GM20000 (cell line): Measurements from ENCODE around the gene TRIO.

Experiments used
- DNase-seq: peaks from one replicate; pipeline ENCODE4 v3.0.0; 2012; ENCODE audit warnings: low spot score
- CTCF ChIP-seq: IDR thresholded peaks from 2 replicates; pipeline ENCODE4 v1.5.1; 2012; ENCODE audit warnings: mild to moderate bottlenecking, control low read depth; ENCODE audit errors: extremely low read depth, missing control alignments

TRIO gene

DNA sequence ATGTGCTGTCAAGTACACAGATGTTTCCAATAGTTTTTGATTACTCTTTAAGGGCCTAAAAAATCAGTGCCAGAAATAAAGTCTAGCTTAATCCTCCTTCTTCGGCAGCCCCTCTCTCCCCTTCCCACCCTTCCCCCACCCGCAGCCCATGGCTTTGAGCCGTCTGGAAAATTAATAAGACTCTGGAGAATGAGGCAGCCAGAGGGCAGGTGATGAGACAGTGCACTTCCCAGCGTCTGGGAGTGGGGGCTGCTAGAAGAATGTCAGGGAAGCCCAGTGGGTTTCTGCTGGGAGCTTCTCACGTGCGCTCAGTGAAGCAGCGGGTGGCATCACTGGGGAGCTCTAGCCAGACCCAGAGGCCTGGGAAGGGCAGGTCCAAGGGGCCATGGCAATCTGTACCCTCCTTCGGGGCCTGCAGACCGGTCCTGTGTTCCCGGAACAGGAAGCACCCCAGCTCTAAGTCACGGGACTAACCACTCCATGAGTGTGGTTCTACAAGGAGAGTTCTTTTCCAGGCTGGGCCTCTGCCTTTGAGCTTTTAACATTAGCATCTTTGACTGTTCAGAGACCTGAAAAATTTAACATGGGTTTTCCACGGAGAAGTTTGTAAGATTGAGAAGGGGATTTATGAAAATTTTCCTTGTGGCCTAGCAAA, 273.6 kb downstream of the TRIO start:
- no peak for TF ChIP-seq CTCF

DNA sequence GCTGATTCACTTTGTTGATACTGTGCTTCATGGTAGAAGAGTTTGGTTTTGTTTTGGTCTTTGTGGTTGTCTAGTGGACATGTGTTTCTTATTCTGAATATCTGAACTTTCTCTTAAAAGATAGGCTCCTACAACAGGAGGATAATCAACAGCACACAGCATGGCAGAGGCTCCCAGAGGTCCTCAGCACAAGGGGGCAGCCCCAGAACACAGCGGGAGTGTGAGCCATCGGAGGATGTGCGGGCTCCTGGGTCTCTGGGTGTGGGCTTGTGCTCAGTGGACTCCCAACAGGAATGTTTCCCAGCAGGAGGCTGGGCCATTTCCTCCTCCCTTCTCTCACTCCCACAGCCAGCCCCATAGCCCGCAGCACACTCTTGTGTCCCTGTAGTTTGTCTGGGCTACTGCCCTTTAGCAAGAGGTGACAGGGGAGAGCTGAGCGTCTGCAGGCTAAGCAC, 274.2 kb downstream of the TRIO start:
- TF ChIP-seq CTCF, result no peak
- no peak for DNase-seq

More for the DNA sequence above, 273.6 kb downstream of the TRIO start:
- no peak for DNase-seq

DNA sequence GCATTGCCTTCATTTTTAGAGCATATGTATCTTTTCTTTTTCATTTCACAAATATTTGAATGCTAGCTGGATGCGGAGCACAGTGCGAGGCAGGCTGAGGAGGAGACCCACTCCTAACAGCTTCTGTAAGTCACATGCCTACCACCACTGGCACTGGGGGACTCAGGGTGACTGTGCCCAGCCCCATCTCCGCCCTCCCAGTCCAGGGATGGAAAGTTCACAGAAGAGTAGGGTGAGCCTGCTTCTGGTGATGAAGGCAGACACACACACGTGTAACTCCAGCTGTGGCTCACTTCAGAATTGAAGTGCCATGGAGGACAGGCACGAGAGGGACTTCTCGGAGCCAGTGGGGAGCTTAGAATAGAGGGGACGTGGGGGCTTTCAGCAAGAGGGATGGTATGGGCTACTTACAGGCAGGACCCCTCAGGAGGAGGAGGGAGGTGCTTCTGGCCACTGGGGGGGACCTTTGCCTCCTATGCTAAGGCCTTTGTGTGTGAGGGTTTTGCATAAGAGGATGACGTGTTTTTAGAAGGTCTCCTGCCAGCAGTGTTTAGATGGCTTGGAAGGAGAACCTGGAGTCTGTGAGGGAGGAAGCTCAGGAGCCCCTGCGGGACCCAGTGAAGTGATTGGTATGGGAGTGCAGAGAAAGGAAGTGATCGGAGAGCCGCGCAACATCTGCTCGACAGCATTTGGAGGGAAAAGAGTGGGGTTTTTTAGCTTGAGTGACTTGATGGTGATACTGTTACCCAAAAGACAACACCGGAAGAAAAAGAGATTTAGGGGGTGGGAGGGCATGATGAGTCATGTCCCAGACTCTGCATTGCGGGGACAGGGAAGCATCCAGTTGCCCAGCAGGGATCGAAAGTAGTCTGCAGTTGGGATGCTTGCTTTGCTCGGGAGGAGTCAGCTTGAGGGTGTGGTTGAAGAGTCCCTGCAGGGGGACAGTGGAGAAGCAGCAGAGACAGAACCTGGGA, 274.9 kb downstream of the TRIO start:
- no peak for DNase-seq
- TF ChIP-seq CTCF, result no peak

- no peak for DNase-seq
- TF ChIP-seq CTCF, result no peak
Observed at GRCh38 chr5:14419686-14420085, 276.5 kb downstream of the TRIO start.

- no peak for DNase-seq
- TF ChIP-seq CTCF, result no peak
Observed at GRCh38 chr5:14420101-14420811, 277.1 kb downstream of the TRIO start.

GRCh38 chr5:14421851-14422250, 278.7 kb downstream of the TRIO start:
- no peak for DNase-seq

More at GRCh38 chr5:14421851-14422250, 278.7 kb downstream of the TRIO start:
- no peak for TF ChIP-seq CTCF
